A204.1 (cell line): ENCODE data around the gene MEF2D.

Experiments
- FAIRE-seq: peaks from 2 replicates; lab custom pipeline; 2012; peaks lifted over from hg19 to GRCh38; lab: Jason Lieb, UNC

The MEF2D gene

DNA sequence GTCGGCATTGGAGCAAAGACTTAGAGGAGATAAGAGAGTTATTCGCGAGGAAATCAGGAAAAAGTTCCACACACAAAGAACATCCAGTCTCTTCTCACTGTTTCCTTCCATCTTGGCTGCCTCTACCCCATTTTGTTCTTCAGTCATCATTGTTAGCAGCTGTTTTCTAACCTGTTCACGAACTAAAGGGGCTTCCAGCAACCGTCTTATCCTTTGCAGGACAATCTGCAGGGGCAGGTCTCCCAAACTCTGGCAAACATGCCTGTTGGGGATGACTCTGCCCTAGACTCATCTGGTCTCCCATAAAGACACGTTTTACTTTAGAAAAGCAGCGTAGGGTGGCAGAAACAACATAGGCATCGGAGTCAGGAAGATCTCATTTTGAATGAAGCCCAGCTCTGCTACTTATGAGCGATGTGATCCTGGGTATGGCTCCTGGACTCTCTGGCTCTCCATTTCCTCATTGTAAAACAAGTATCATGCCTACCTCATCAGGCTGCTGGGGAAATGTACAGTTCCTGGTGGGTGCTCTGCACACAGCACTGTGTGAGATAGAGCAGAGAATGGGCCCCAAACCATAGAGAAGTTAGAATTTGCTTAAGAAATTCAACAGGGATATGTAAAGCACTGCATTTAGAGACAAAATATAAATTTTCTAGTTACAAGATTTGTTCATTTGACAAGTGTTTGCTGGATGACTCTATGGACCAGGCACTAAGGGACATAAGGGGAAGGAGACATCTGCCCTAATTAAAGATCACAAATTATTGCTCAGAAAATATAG, 59.7 kb downstream of the MEF2D start:
- no peak for FAIRE-seq

DNA sequence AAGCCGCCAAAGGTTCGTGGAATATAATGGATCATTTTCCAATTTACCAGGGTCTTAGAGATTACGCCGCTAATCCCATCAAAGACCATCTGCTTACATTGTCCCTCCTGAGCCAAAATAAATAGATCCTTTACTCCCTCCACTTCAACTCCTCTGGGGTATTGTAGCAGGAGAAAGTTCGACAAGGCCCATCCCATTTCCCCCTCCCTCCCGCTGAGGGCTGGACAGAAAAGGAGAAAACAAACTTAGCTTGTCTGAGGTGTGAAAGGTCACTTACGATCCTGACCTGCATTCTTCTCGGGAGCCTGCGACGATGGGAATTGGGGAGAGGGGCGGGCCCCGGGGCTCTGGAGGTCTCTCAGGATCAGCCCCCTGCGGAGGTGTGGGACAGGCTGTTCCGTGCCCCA, 60.8 kb downstream of the MEF2D start:
- FAIRE-seq, result no peak

DNA sequence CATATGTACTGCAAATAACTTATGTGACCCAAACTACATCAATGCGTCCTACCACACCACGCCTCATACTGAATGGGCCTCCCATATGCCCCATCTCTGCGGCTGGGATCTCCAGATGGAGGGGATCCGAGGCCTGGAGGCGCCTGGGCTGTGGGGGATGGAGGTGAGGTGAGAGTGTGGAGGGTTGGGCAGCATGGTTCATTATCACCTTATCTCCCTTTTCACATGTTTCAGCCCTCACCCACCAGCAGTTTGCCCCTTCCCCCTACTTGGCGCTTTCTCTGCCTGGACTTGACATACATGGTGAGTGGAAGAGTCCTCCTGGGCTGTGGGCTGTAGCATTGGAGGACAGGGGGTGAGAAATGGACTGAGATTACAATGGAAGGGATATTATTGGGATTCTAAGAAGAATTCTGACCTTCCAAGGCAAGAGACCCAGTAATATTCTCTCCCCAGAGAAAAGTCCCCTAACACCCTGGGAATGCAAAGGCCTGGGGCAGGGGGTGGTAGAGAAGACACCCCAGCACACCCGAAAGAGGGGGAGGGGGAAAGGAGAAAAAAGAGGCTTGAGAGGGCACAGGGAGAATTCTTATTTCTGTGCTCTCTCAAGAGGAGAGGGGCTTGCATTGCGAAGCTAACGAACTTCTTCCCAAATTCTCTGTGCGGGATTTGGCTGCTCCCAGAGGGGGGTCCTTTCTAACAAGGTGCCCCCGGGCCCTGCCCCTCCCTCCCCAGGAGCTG, 61.4 kb downstream of the MEF2D start:
- no peak for FAIRE-seq

DNA sequence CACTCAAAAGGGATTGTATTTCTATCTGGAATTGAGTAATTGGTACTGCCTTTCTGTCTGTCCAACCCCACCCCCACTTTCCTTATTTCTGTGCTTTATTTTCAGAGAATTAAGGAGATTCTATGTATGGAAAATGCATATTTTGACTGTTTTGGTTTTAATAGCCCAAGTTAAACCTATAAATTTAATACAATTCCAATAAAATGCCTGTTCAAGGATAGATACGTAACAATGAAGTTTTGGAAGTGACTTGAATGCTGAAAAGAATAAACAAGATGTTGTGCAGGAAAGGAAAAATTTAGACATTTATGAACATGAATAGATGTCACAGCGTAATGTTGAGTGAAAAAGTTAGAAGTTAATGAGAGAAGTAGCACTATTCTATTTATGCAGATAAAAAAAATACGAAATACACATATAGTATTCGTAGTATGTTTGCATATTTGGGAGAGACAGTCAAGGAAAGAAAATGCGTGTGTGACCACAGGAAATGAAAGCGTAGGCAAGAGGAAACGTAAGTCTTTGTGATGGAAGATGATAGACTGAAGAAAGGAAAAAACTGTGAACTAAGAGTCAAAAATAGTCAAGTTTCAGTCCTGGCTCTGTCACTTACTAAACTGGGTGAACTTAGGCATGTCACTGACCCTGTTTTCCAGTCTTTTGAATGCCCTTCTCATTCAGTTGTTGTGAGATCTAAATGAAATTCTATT, 62.1 kb downstream of the MEF2D start:
- FAIRE-seq, result no peak

DNA sequence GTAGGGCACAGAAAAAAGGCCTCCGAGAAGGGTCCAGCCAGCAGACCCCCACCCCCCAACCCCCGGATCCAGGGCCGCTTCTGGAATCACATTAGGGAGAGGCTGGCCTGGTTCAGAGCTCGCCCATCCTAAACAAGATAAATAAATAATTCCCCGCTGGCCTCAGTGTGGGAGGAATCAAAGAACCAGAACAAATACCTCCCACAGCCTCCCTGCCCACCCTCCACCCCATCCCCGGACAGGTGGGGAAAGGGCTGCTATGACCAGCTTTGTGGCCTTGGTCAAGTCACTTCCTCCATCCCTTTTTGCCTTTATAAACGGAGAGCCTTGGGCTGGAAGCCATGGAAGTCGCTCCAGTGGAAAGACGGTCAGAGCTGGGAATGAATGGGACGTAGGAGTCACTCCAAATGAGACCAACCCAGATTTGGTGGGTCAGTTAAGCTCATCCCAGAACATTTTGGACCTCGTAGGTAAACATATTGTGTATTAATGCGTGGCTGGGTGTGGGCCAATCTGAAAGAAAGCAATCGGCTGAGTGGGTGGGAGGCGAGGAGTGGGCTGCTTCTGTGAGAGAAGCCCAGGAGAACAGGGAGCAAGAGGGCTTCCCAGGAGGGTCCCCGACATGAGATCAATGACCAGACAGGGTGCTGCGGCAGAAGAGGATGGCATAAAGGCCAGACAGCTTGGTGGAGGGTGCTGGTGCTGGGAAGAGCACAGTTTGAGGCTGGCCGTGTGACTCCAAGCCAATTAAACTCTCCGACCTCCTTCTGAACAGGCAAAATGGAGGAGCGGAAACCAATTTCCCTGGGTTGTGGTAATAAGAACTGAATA, 63.3 kb downstream of the MEF2D start:
- FAIRE-seq, result no peak

DNA sequence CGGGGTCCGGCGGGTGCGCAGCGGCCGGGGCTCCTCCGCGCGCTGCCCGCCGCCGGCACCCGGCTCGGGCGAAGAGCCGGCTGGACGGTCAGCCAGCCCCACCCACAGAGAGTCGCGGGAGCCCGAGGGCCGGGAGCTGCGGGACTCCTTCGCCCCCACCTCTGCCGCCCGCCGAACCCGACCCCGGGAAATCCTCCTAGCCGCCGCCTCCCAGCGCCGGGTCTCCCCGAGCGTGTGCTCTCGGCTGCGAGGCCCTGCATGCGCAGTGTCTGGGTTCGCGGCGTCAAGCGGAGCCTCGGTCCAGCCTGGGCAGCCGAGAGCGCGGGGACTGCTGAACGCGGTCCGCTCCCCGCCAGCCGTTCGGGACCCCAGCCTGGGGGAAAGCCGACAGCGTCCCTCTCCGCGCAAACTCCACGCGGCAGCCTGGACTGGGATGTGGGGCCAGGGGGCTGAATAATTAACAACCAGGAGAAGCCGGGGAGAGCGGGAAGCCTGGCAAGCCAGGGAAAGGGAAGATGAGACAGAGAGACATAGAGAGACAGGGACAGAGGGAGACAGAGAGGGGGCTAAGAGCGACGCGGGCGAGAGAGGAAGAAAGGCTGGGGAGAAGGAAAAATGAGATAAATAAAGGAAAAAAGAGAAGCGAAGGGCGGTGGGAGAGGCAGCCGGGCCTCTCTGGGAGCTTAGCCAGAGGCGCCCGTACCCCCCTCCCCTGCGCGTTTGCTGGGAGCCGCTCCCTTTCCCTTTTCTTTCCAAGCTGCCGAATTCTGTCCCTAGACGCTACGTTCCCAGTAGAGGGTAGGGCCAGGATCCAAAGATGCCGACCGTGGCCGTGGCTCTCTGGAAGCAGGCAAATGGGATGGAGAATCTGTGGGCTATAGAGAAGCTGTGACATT, 64.2 kb downstream of the MEF2D start:
- FAIRE-seq, result no peak

DNA sequence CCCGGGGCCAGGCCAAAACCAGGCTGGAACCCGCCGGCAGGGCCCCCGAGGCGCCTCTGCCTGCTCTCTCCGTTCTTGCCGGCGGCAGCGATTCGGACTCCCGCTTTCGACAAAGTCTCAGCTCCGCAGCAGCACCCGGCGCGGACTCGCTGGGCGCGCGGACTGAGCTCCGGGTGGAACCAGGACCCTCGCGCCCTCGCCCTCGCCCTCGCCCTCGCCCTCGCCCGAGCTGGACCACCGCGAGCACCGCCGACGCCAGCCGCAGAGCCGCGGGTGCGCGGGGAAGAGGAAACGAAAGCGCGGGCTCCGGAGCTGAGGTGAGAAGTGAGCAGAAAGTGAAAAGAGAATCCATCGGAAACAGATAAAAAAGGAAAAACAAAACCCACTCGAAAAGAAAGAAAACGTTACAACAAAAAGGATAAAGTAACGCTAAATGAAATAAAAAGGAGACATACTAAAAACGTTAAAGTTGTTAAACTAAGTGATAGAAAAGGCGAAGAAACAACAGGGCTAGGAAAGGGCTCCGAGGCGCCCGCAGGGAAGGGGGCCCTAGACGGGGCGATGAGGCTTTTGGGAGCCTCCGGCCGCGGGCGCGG, 64.9 kb downstream of the MEF2D start:
- FAIRE-seq, result no peak

DNA sequence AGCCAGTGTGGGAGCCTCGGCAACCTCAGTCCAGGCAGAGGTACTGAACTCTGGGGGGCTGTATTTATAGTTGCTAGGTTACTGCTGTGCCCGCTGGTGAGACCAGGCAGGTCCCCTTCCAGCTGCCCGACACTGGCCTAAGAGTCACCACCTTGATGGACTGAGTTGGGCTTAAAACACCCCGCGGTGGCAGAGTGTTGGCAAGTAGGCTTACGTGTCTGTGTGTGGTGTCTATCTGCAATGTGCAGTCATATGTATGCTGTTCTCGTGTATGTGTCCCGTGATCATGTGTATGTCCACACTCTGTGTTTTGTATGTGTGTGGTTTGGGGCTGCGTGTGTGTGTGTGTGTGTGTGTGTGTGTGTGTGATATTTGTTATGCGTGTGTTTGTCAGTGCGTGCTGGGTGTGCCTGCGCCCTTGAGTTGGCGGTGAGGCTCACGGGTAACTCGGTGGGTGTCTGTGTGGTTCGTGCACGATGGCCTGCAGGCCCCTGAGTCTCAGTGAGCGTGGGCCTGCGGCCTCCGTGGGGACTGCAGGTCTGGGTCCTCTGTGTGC, 65.5 kb downstream of the MEF2D start:
- FAIRE-seq, result no peak

DNA sequence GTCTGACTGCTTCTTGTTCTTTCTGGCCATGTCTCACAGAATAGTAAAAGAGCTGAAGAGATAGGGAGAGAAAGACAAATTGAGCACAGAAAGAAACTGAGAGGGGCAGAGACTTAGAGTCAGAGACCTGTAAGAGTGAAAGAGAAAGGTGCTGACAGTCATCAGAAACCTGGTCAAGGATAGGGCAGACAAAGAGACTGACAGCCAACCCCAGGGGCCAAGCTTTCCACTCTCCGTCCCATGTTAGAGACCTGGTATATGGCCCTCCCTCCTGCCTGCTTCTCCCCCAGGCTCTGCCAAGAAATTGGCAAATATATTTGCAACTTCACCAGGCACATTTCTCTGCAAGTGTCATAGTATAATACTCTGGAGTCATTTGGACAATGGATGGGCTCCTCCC, 67.0 kb downstream of the MEF2D start:
- no peak for FAIRE-seq

DNA sequence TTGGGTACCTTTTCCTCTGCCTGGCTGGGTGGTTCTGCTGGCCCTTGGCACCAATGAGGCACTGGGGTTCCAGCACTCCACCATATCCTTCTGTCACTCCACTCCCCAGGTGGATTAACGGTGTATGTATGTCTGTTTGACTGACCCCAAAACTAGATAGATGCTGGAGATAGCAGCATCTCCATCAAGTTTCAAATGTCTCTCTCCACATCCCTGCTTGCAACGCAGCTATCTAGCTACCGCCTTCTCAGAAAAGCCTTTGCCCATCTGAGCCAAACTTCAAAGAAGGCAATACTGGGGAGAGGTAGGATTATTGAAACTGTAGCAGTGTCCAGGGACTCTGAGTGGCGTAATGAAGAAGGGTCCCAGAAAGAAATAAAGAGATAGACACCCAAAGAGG, 67.5 kb downstream of the MEF2D start:
- no peak for FAIRE-seq

DNA sequence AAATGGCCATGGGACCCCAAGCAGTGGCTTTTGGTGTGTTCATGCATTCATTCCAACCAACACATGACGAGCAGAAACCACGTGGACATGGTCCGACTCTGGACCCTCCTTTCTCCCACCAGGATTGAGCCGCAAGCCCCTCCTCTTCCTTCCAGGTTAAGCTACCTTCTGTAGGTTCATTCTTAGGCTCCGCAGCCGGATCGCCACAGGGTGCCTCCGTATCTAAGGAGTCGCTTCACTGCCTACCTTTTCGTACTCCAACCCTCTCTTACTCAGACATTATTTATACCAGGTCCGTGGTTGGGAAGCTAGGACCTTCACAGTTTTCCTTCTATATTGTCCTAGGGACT, 67.9 kb downstream of the MEF2D start:
- no peak for FAIRE-seq

DNA sequence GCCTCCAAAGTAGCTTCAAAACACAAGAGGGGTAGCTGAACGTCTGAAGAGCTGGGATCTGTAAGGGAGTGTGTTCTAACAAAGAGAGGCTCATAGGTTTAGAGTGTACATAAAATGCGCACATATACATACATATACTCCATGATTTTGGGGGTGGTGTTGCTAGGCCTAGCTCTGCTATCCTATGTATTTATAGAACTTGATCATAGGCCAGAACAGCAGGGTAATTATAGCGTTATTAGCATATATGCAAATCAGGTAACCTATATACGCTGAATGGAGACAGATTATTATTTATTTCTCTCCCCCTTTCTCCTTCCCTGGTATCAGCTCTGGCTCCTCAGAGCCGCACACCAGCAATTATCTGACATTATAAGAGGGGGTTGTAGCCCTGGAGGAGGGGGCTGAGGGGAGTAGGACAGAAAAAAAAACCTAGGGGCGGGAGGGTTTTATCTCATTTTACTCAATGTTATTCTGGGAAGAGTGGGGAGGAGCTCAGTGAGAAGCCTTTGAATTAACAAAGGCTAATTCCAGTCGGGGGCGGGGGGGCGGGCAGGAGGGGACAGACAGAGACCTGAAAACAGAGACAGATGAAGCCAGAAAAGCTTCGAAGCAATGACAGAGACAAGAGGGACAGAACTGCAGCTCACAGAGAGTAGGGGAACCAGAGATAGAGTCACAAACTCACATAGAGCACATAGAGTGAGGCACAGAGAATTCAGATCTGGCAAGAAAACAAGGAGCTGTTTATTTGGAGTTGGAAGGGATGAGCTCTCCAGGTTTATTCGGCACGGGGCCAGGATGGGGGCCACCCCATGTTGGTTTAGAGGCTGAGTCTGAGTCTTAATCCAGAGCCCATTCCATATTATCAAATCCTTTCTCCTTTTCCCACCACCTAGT, 68.6 kb downstream of the MEF2D start:
- FAIRE-seq, result no peak

DNA sequence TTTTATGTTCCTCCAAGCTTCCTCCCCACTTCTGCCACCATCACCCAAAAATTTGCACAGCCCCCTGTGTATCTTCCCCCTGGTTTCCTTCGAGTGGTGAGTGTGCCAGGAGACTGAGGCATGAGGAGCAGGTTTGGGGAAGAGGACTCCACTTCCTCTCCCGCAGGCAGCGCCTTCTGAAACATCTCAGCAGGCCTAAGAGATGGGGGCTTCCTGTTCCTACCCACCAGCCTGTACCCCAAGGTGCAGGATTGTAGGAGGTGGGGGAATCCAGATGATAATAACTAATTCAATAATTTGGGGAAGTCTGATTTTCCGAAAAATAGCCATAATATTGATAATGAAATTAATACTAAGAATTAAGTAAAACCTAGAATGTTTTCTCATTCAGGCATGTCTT, 69.2 kb downstream of the MEF2D start:
- no peak for FAIRE-seq

DNA sequence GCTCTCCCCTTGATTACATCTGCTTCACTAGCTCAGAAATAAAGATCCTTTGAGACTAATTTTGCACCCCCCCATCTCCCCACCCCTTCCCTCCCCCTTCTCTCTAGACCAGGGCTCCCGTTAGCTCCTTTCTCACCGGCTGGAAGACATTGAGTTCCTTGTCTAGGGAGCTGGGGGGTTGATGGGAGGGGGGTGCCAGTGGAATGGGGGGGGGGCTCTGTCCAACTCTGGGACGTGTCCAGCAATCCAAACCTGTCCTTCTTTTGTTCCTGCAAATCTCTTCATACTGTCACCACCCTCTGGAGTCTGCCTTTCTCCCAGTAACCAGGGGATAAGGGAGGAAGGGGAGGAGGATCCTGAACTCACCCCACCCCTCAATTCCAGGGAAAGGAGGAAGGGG, 69.7 kb downstream of the MEF2D start:
- FAIRE-seq, result no peak

DNA sequence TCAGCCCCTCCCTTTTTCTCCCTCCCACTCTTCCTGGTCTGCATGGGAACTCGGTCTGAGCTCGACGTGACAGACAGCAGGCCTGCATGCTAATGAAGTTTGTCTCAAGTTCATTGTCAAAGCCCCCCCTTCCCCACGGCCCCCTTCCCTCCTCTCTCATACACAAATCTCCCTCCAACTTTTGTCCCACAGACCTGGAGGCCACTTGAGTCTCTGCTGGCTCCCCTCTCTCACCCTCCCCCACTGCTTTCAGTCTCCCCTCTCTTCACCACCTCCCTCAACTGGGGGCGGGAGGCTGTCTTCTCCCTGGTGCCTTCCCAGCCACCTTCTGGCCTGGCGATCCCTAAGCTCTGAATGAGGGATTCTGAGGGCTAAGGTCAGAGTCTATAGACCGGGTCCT, 70.3 kb downstream of the MEF2D start:
- no peak for FAIRE-seq

DNA sequence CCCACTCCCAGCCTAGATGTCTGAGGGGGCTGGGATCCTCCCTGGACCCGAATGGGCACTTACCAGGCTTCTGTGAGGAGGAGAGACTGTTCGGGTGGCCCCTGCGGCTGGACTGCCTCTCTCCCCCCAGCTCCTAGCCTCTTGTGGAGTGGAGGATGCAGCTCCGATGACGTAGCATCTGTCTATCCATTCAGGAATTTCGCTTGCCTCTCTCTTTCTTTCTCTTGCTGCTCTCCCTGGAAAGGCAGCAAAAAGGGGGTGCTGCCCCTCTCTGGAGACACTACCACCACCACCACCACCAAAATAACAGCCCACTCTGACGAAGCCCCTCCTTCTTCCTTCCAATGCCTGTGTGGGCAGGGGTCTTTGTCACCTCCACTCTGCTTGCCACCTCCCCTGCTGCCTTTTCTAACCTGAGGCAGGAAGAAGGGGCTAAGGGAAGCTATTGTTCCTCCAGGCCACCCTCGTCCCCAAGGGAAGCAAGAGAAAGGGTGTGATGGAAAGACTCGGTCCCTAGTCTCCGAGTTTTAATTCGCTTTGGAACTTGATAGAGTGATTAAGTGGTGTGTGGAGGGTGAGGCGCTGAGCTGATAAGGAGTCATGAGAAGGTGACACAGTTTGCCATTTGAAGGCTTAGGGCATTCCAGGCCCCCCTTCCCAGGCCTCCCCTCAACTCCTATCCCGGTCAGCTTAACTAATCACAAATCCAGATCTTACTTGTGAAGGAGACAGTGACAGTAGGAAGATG, 71.1 kb downstream of the MEF2D start:
- FAIRE-seq, result no peak

DNA sequence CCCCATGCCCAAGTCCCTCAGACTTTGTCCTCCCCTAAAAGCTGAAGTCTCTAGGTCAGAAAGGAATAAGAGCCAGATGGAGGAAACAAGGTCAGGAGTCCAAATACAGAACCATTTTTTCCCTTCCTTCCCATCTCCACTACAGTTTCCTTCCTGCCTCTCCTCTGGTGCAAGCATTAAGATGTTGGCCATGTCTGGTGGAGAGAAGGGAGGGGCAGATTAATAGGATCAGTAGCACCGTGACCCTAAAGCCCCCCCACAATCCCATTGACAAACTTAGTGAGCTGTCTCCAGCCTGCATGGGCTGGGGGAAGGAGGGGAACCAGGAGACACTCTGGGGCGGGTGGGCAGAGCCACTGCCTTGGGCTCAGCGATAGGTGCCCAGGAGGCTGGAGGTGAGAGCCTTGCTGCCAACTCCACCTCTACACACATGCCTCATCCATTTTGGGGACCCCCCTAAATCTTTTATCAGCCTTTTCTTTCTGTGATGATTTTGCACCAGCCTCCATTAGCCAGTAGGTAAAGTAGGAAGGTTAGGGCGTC, 71.8 kb downstream of the MEF2D start:
- FAIRE-seq, result no peak

DNA sequence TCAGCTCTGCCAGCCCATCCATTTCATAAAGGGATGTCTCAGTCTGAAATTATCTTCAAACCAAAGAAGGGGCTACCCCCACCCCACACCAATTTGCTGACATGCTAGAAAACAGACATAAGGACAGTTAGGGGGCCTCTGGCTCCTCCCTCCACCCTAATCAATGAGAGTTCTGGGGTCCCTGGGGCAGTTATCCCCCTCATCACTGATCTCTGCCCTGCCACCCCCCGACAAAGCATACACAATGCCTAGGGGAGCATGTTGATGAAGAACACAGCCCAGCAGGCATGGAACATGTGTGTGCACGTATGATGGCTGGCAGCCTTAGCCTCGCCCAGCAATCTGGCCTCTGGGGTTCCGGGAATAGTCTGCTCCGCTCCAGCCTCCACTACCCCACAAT, 72.6 kb downstream of the MEF2D start:
- FAIRE-seq, result no peak

DNA sequence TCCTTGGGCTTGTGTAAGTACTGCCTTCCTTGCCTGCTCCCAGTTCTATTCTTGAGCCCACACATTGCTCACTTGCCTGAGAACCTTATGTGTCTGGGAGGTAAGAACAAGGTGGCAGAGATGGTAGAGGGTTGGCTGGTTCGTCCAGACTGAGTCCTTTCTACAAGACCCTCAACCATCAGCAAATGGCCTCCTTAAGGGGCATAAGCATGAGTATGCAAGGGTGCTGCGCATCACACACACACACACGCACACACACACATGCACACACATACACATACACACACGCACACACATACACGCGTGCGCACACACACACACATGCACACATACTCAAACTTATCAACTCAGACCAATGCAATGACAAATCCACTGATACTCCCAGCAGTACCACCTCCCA, 74.6 kb downstream of the MEF2D start:
- FAIRE-seq, result no peak
